ENCODE results near the gene CLDN17. TPM values are rescaled to one million over a fixed set of nuclear protein-coding genes. Genes with fewer than 3 reads are reported as not detected.

CLDN17 gene
- total RNA-seq (2021): not detected in 2 replicates
- long read RNA-seq: 0 reads

- no CpG with 5 or more reads among the region's 1 CpG for WGBS (ENCODE audit: extremely low coverage, insufficient read length, low lambda C conversion rate)
- no peak for DNase-seq
- no peak within 1 kb of the TSS for H2BK12ac ChIP-seq (ENCODE audit: insufficient read length, low read depth, low read length)
- H2BK120ac ChIP-seq (ENCODE audit: low read depth, low read length, poor library complexity, severe bottlenecking): no peak within 1 kb of the TSS
- H3K18ac ChIP-seq (ENCODE audit: insufficient read length, low read depth, low read length): no peak within 1 kb of the TSS
- H2BK20ac ChIP-seq (ENCODE audit: low read depth, low read length, poor library complexity, severe bottlenecking): no peak within 1 kb of the TSS
- no peak within 1 kb of the TSS for H3K9ac ChIP-seq (ENCODE audit: extremely low read depth, insufficient read length, low read length)
- H3K23me2 ChIP-seq (ENCODE audit: insufficient read length, low read depth, low read length, poor library complexity, severe bottlenecking): no peaks in the 10 kb centered on the region
- no peak within 1 kb of the TSS for H4K8ac ChIP-seq (replicated peaks; ENCODE audit: insufficient read length, low read depth, low read length)
- H3K9me3 ChIP-seq (ENCODE audit: control insufficient read depth, low read depth, low read length): no peaks in the 10 kb centered on the region
- H4K91ac ChIP-seq (ENCODE audit: insufficient read length, low read depth, low read length): no peak within 1 kb of the TSS
- H4K20me1 ChIP-seq (ENCODE audit: control insufficient read depth, insufficient read depth, insufficient read length): no peaks in the 10 kb centered on the region
- H3K27ac Mint-ChIP-seq: no peak within 1 kb of the TSS; a peak in 1 of 7 replicates
- no peak within 1 kb of the TSS for H2AK5ac ChIP-seq (ENCODE audit: insufficient read length, low read length)
- no peak within 1 kb of the TSS for H3K23ac ChIP-seq (ENCODE audit: insufficient read length, low read depth, low read length)
- no peak within 1 kb of the TSS for H3K4ac ChIP-seq (ENCODE audit: low read depth, low read length)
- H3K4me3 Mint-ChIP-seq: no peak within 1 kb of the TSS
- H3T11ph ChIP-seq (ENCODE audit: low read length): no peak within 1 kb of the TSS
- H2AFZ ChIP-seq (ENCODE audit: low read length): no peak within 1 kb of the TSS
- peaks cover 4 to 6% of the 10 kb centered on the region in 2 experiments for H3K4me1 Mint-ChIP-seq
- H3K4me1 ChIP-seq (ENCODE audit: insufficient read depth, low read length): no peaks in the 10 kb centered on the region
- no peaks in the 10 kb centered on the region for H3K79me1 ChIP-seq (ENCODE audit: insufficient read depth, low read depth, low read length, poor library complexity, severe bottlenecking)
- H3K27me3 ChIP-seq (ENCODE audit: insufficient read depth, low read length): no peaks in the 10 kb centered on the region
- H3K27me3 Mint-ChIP-seq (ENCODE audit: low read depth): no peaks in the 10 kb centered on the region; the same call in 1 of the 2 replicates
- H3K9me3 Mint-ChIP-seq: no peaks in the 10 kb centered on the region
- H2BK5ac ChIP-seq (ENCODE audit: insufficient read length, low read length): no peak within 1 kb of the TSS
- H3K27ac ChIP-seq (ENCODE audit: insufficient read length, low read depth, low read length): no peak within 1 kb of the TSS
- H2BK15ac ChIP-seq (ENCODE audit: low read depth, low read length): no peak within 1 kb of the TSS
- H3K14ac ChIP-seq (ENCODE audit: insufficient read depth, low read length): no peak within 1 kb of the TSS
- H4K5ac ChIP-seq (ENCODE audit: insufficient read length, low read depth, low read length): no peak within 1 kb of the TSS
- no peak within 1 kb of the TSS for H3K56ac ChIP-seq (ENCODE audit: insufficient read length, low read depth, low read length)
- no peaks in the 10 kb centered on the region for H3K36me3 Mint-ChIP-seq (ENCODE audit: insufficient read depth in 1 of 3, low read depth in 3 of 3)
- H3K4me2 ChIP-seq (ENCODE audit: insufficient read depth, insufficient read length, low read length): no peak within 1 kb of the TSS
- TF ChIP-seq CTCF (conservative IDR thresholded peaks at IDR 0.05): no peak
- H3K79me2 ChIP-seq (ENCODE audit: insufficient read depth, low read length): no peaks in the 10 kb centered on the region
Measured at GRCh38 chr21:30166705-30167104, at the start of gene CLDN17. CLDN17 (minus strand) TSS chr21:30166805; CDS start chr21:30166617, 188 bp downstream.

Measured in H9 (cell line).